Keratinocyte (primary cell): ENCODE data around the gene DUSP18. TPM values are rescaled to one million over a fixed set of nuclear protein-coding genes. Genes with fewer than 3 reads are reported as not detected.

Source experiments
- DNase-seq: peaks from one replicate; pipeline ENCODE4 v3.0.0-alpha.2; 2011; ENCODE audit warnings: low read depth, missing footprints, low spot score
- FAIRE-seq: peaks from 2 replicates; lab custom pipeline; 2011; peaks lifted over from hg19 to GRCh38; lab: Jason Lieb, UNC
- H2AFZ ChIP-seq: 2 replicates; pipeline ENCODE4 v1.6.0; 2012; ENCODE audit warnings: low read length, control low read depth, inconsistent platforms; ENCODE audit not compliant: control insufficient read depth
- H3K27ac ChIP-seq: 2 replicates; pipeline ENCODE4 v1.5.1; 2011; ENCODE audit warnings: low read length; ENCODE audit not compliant: control insufficient read depth, insufficient read depth
- H3K27me3 ChIP-seq: 3 replicates; pipeline ENCODE4 v1.6.0; 2011; ENCODE audit warnings: low read length; ENCODE audit not compliant: control insufficient read depth, insufficient read depth; ENCODE audit errors: extremely low read depth
- H3K36me3 ChIP-seq, 2 experiments: 2 replicates in 1 of 2; 3 replicates in 1 of 2; pipeline ENCODE4 v1.5.1; 2011; ENCODE audit warnings: low read length in 2 of 2, mild to moderate bottlenecking in 1 of 2; ENCODE audit not compliant: control insufficient read depth in 2 of 2, insufficient read depth in 2 of 2; ENCODE audit errors: extremely low read depth in 1 of 2
- H3K4me1 ChIP-seq: 3 replicates; pipeline ENCODE4 v1.5.1; 2011; ENCODE audit warnings: low read length; ENCODE audit not compliant: control insufficient read depth, insufficient read depth; ENCODE audit errors: extremely low read depth
- H3K4me2 ChIP-seq: 3 replicates; pipeline ENCODE4 v1.6.0; 2011; ENCODE audit warnings: low read depth, low read length; ENCODE audit not compliant: control insufficient read depth, insufficient read depth; ENCODE audit errors: extremely low read depth
- H3K4me3 ChIP-seq, 3 experiments: fragments of 200-600 bp in 1 of 3; sonication (generic) in 1 of 3; 2 replicates in 2 of 3; 3 replicates in 1 of 3; pipeline ENCODE4 v1.5.1; 2011 to 2016; ENCODE audit warnings: low read length in 3 of 3, mild to moderate bottlenecking in 3 of 3, control low read depth in 2 of 3, inconsistent platforms in 1 of 3, low read depth in 1 of 3, mixed read lengths in 1 of 3, mixed run types in 1 of 3, moderate library complexity in 1 of 3; ENCODE audit not compliant: control insufficient read depth in 2 of 3, insufficient read depth in 2 of 3; ENCODE audit errors: extremely low read depth in 1 of 3
- H3K79me2 ChIP-seq: 2 replicates; pipeline ENCODE4 v1.6.0; 2012; ENCODE audit warnings: low read length; ENCODE audit not compliant: control insufficient read depth, insufficient read depth
- H3K9ac ChIP-seq: 3 replicates; pipeline ENCODE4 v1.6.0; 2011; ENCODE audit warnings: low read length; ENCODE audit not compliant: control insufficient read depth, insufficient read depth; ENCODE audit errors: extremely low read depth
- H3K9me1 ChIP-seq: 3 replicates; pipeline ENCODE4 v1.6.0; 2011; ENCODE audit warnings: low read length; ENCODE audit not compliant: control insufficient read depth, insufficient read depth; ENCODE audit errors: extremely low read depth
- H3K9me3 ChIP-seq: 2 replicates; pipeline ENCODE4 v1.5.1; 2012; ENCODE audit warnings: low read depth, low read length; ENCODE audit not compliant: control insufficient read depth
- H4K20me1 ChIP-seq: 3 replicates; pipeline ENCODE4 v1.6.0; 2011; ENCODE audit warnings: low read length; ENCODE audit not compliant: control insufficient read depth, insufficient read depth; ENCODE audit errors: extremely low read depth
- EZH2 ChIP-seq: IDR thresholded peaks from one replicate; pipeline ENCODE4 v1.6.1; 2012; ENCODE audit warnings: inconsistent platforms, mild to moderate bottlenecking, low read length, moderate library complexity
- dilution Hi-C: fragments of 300-500 bp; cut with MboI; formaldehyde crosslinking; loops from one replicate; pipeline ENCODE4 v1.7.0; 2020; ENCODE audit warnings: low sequenced_read_pairs; ENCODE audit not compliant: extremely low pct_ligation_motif_present
- polyA plus RNA-seq, 5 experiments: library from polyadenylated mRNA; depleted of rRNA in 3 of 5; stranded (reverse) in 3 of 5; stranded (forward) in 1 of 5; unstranded in 1 of 5; fragments of >200 nt; gene quantifications; 1 replicate in 1 of 5; 2 replicates in 3 of 5; 3 replicates in 1 of 5; pipeline versions ENCODE4 v1.2.1 to v1.2.3, GENCODE V29; 2011 to 2012; ENCODE audit warnings: missing spikeins in 2 of 5, low read depth in 1 of 5, low replicate concordance in 1 of 5
- TF ChIP-seq, protein P1 (sequence below), 3 experiments: IDR thresholded peaks in 1 of 3; conservative IDR thresholded peaks in 1 of 3; optimal IDR thresholded peaks in 1 of 3; 2 replicates in 2 of 3; 3 replicates in 1 of 3; pipeline versions ENCODE3 to v1.5.1; 2011; ENCODE audit warnings: low read length in 3 of 3, mild to moderate bottlenecking in 3 of 3, moderate library complexity in 2 of 3, control low read depth in 1 of 3, inconsistent platforms in 1 of 3; ENCODE audit not compliant: insufficient read depth in 2 of 3; ENCODE audit errors: extremely low read depth in 1 of 3

DUSP18 gene
- polyA plus RNA-seq, 1 donor (not counting 4 experiments of a cell fraction or from before 2014, with no cell fraction given), result 12.6 TPM

- dilution Hi-C loops, result no loop called here
- no peak overlapping the region for H3K9ac ChIP-seq
- no peaks in the 10 kb centered on the region for H3K9me3 ChIP-seq
- H3K4me2 ChIP-seq, result no peak overlapping the region
- DNase-seq, result no peak
- no peaks in the 10 kb centered on the region for H3K36me3 ChIP-seq
- H3K79me2 ChIP-seq, result peaks cover 11% of the 10 kb centered on the region
- H4K20me1 ChIP-seq, result no peaks in the 10 kb centered on the region
- H3K9me1 ChIP-seq, result no peaks in the 10 kb centered on the region
- FAIRE-seq, result no peak
- no peak overlapping the region for H3K27ac ChIP-seq
- H2AFZ ChIP-seq, result no peak overlapping the region
- H3K4me3 ChIP-seq, result no peak overlapping the region
- no peaks in the 10 kb centered on the region for H3K27me3 ChIP-seq
- TF ChIP-seq, protein P1, sequence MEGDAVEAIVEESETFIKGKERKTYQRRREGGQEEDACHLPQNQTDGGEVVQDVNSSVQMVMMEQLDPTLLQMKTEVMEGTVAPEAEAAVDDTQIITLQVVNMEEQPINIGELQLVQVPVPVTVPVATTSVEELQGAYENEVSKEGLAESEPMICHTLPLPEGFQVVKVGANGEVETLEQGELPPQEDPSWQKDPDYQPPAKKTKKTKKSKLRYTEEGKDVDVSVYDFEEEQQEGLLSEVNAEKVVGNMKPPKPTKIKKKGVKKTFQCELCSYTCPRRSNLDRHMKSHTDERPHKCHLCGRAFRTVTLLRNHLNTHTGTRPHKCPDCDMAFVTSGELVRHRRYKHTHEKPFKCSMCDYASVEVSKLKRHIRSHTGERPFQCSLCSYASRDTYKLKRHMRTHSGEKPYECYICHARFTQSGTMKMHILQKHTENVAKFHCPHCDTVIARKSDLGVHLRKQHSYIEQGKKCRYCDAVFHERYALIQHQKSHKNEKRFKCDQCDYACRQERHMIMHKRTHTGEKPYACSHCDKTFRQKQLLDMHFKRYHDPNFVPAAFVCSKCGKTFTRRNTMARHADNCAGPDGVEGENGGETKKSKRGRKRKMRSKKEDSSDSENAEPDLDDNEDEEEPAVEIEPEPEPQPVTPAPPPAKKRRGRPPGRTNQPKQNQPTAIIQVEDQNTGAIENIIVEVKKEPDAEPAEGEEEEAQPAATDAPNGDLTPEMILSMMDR (optimal IDR thresholded peaks at IDR 0.05 in 1 of 3, IDR thresholded peaks at IDR 0.05 in 1 of 3, conservative IDR thresholded peaks at IDR 0.05 in 1 of 3; ENCODE audit: extremely low read depth in 1 of 3, insufficient read depth in 2 of 3, low read length in 3 of 3), result no peak
- TF ChIP-seq EZH2, result no peak
- H3K4me1 ChIP-seq, result peaks cover 21% of the 10 kb centered on the region
These were observed 27.3 kb downstream of the DUSP18 start for GRCh38 chr22:30640361-30640760.

GRCh38 chr22:30637701-30638114, 30.0 kb downstream of the DUSP18 start:
- Histone ChIP-seq H3K4me1 (peaks cover 29% of the 10 kb centered on the region), H3K9me1 (no peaks in the 10 kb centered on the region), H3K4me2 (peak overlapping the region; percentile 100), H3K36me3 (no peaks in the 10 kb centered on the region), H3K9me3 (no peaks in the 10 kb centered on the region), H4K20me1 (no peaks in the 10 kb centered on the region), H3K4me3 (no peak overlapping the region), H3K79me2 (peaks cover 11% of the 10 kb centered on the region), H3K9ac (no peak overlapping the region), H3K27ac (no peak overlapping the region), H2AFZ (no peak overlapping the region), H3K27me3 (no peaks in the 10 kb centered on the region)
- FAIRE-seq, result no peak
- no peak for DNase-seq
- dilution Hi-C loops, result no loop called here
- no peak for TF ChIP-seq EZH2
- TF ChIP-seq, protein P1 (optimal IDR thresholded peaks at IDR 0.05 in 1 of 3, IDR thresholded peaks at IDR 0.05 in 1 of 3, conservative IDR thresholded peaks at IDR 0.05 in 1 of 3; ENCODE audit: extremely low read depth in 1 of 3, insufficient read depth in 2 of 3, low read length in 3 of 3), result no peak
